ENCODE measurements around the gene MCCD1.

The MCCD1 gene

GRCh38 chr6:31513456-31514165 lies 15.2 kb upstream of the MCCD1 start:
- no peak for DNase-seq

- no peak for DNase-seq
Measured at GRCh38 chr6:31521835-31522234, 6.9 kb upstream of the MCCD1 start.

- no peak for DNase-seq
Measured at GRCh38 chr6:31525553-31525931, 3.2 kb upstream of the MCCD1 start.

- no peak for DNase-seq
Measured at GRCh38 chr6:31525932-31526591, 2.7 kb upstream of the MCCD1 start.

- DNase-seq: no peak
Measured at GRCh38 chr6:31528307-31528777, 420 bp upstream of the MCCD1 start.

- no peak for DNase-seq
Measured at GRCh38 chr6:31529329-31530150, 778 bp downstream of the MCCD1 start.

GRCh38 chr6:31530659-31531058 lies 1.9 kb downstream of the MCCD1 start:
- no peak for DNase-seq

- no peak for DNase-seq
Measured at GRCh38 chr6:31531162-31531561, 2.4 kb downstream of the MCCD1 start.

GRCh38 chr6:31531771-31532643 lies 3.2 kb downstream of the MCCD1 start:
- no peak for DNase-seq

GRCh38 chr6:31532644-31533454 lies 4.1 kb downstream of the MCCD1 start:
- no peak for DNase-seq

- DNase-seq: no peak
Measured at GRCh38 chr6:31533455-31533841, 4.7 kb downstream of the MCCD1 start.

- no peak for DNase-seq
Measured at GRCh38 chr6:31534011-31534410, 5.2 kb downstream of the MCCD1 start.

- no peak for DNase-seq
Measured at GRCh38 chr6:31534521-31535040, 5.8 kb downstream of the MCCD1 start.

- no peak for DNase-seq
Measured at GRCh38 chr6:31535538-31536324, 7.0 kb downstream of the MCCD1 start.

- no peak for DNase-seq
Measured at GRCh38 chr6:31538805-31539400, 10.1 kb downstream of the MCCD1 start.

- no peak for DNase-seq
Measured at GRCh38 chr6:31540640-31541039, 11.9 kb downstream of the MCCD1 start.

- peak; percentile 75 for DNase-seq
Measured at GRCh38 chr6:31541059-31541657, 12.4 kb downstream of the MCCD1 start.

- peak; percentile 95 for DNase-seq
Measured at GRCh38 chr6:31541658-31542521, 13.1 kb downstream of the MCCD1 start, which contains the start of gene DDX39B. Gene DDX39B (minus strand): TSS chr6:31542003. CDS start chr6:31540532, 1,471 bp downstream.

GRCh38 chr6:31543639-31544038 lies 14.9 kb downstream of the MCCD1 start:
- no peak for DNase-seq

Data from activated CD4-positive, alpha-beta T cell treated with anti-CD3 and anti-CD28 coated beads for 48 hours (primary cell).